D721Med (cell line): Measurements from ENCODE around the gene SMAD4.
"Not testable (repeated sequence)": the region's sequence is repeated elsewhere in the genome, so short reads cannot be mapped to it uniquely, and the experiment has no call there.

Experiments
- DNase-seq: peaks from one replicate; pipeline ENCODE4 v3.0.0; 2011; ENCODE audit warnings: low spot score; ENCODE audit not compliant: insufficient read length
- FAIRE-seq: peaks from 2 replicates; lab custom pipeline; 2011; peaks lifted over from hg19 to GRCh38; lab: Jason Lieb, UNC
- TF ChIP-seq, protein P1 (sequence below): IDR thresholded peaks from 2 replicates; pipeline ENCODE4 v1.5.1; 2012; ENCODE audit warnings: mild to moderate bottlenecking, control low read depth; ENCODE audit not compliant: insufficient read depth; ENCODE audit errors: missing control alignments

SMAD4 gene

DNA sequence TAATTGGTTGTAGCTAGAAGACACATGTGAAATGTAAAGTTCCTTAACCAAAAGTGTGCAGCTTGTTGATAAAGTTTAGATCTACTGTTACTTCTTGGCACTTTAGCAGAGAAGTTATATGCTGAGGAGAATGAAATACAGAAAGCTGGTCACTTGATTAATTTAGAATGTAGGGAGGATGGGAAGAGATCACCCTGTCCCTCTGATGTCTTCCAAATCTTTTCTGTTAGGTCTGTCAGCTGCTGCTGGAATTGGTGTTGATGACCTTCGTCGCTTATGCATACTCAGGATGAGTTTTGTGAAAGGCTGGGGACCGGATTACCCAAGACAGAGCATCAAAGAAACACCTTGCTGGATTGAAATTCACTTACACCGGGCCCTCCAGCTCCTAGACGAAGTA lies 48.0 kb downstream of the SMAD4 start:
- TF ChIP-seq, protein P1, sequence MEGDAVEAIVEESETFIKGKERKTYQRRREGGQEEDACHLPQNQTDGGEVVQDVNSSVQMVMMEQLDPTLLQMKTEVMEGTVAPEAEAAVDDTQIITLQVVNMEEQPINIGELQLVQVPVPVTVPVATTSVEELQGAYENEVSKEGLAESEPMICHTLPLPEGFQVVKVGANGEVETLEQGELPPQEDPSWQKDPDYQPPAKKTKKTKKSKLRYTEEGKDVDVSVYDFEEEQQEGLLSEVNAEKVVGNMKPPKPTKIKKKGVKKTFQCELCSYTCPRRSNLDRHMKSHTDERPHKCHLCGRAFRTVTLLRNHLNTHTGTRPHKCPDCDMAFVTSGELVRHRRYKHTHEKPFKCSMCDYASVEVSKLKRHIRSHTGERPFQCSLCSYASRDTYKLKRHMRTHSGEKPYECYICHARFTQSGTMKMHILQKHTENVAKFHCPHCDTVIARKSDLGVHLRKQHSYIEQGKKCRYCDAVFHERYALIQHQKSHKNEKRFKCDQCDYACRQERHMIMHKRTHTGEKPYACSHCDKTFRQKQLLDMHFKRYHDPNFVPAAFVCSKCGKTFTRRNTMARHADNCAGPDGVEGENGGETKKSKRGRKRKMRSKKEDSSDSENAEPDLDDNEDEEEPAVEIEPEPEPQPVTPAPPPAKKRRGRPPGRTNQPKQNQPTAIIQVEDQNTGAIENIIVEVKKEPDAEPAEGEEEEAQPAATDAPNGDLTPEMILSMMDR = no peak
- DNase-seq (no peak), FAIRE-seq (no peak)

DNA sequence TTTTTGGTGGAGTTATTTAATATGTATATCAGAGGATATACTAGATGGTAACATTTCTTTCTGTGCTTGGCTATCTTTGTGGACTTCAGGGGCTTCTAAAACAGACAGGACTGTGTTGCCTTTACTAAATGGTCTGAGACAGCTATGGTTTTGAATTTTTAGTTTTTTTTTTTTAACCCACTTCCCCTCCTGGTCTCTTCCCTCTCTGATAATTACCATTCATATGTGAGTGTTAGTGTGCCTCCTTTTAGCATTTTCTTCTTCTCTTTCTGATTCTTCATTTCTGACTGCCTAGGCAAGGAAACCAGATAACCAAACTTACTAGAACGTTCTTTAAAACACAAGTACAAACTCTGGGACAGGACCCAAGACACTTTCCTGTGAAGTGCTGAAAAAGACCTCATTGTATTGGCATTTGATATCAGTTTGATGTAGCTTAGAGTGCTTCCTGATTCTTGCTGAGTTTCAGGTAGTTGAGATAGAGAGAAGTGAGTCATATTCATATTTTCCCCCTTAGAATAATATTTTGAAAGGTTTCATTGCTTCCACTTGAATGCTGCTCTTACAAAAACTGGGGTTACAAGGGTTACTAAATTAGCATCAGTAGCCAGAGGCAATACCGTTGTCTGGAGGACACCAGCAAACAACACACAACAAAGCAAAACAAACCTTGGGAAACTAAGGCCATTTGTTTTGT lies 52.7 kb downstream of the SMAD4 start:
- DNase-seq (no peak), FAIRE-seq (peak; percentile 32)
- TF ChIP-seq, protein P1 = no peak

DNA sequence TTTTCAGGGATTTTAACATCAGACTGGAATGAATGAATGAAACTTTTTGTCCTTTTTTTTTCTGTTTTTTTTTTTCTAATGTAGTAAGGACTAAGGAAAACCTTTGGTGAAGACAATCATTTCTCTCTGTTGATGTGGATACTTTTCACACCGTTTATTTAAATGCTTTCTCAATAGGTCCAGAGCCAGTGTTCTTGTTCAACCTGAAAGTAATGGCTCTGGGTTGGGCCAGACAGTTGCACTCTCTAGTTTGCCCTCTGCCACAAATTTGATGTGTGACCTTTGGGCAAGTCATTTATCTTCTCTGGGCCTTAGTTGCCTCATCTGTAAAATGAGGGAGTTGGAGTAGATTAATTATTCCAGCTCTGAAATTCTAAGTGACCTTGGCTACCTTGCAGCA lies 53.4 kb downstream of the SMAD4 start:
- peak; percentile 67 for FAIRE-seq
- TF ChIP-seq, protein P1 = no peak
- DNase-seq = no peak

DNA sequence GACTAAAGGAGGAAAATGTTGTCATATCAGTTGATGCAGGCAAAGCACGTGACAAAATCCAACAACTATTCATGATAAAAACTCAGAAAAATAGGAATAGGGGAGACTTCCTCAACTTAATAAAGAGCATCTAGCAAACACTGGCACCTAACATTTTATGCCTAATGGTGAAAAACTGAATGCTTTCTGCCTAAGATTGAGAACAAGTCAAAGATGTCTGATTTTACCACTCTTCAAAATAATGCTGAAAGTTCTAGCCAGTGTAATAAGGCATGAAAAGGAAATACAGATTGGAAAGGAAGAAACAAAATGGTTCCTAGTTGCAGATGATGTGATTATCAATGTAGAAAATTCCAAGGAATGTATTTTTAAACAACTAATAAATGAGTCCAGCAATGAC lies 58.4 kb downstream of the SMAD4 start:
- TF ChIP-seq, protein P1 = no peak
- FAIRE-seq (peak; percentile 77), DNase-seq (no peak)

DNA sequence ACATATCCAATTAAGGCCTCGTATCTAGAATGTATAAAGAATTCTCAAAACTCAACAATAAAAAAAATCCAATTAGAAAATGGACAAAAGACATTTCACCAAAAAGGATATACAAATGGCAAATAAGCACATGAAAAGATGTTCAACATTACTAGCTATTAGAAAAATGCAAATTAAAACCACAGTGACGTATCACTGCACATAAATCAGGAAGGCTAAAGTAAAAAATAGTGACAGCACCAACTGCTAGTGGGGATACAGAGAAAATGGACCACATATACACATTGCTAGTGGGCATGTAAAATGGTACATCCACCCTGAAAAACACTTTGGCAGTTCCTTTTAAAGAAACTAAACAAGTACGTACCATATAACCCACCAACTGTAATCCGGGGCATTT lies 59.7 kb downstream of the SMAD4 start:
- DNase-seq (no peak), FAIRE-seq (peak; percentile 25)

DNA sequence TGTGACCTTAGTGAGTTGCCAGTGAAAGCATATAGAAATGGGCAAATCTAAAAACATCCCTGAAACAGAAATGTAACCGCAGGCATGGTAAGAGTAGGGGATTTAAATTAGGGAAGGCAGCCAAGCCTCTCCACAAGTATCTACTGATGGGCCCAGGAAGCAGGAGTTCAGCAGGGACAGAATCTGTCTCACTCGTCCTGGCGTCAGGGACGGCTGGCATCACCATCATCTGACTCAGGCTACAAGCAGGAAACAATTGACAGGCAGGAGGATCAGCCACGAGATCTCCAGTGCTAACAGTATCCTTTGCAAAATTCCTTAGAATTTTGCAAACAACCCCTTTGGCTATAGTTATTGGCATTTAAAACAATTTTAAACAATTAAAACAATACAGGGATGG lies 61.3 kb downstream of the SMAD4 start:
- FAIRE-seq (no peak), DNase-seq (no peak)
- TF ChIP-seq, protein P1 = no peak

More for the DNA sequence above, 59.7 kb downstream of the SMAD4 start:
- TF ChIP-seq, protein P1 = no peak

DNA sequence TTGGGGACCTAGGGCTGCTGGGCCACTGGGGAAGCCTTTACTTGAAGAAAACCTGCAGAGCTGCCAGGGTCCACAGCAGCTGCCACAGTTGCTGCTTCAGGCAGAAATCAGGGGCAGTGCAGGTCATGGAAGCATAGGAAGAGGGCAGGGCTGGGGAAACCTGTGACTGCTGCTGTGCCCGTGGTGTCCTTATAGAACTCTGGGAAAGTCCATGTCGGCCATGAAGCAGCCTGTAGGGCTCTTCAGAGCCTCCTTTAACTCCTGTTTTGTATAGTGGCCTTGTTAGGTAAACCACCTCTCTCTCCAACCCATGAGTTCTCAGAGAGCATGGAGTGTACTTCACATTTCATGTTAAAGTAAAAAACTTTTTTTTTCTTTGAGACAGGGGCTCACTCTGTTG lies 62.1 kb downstream of the SMAD4 start:
- DNase-seq (no peak), FAIRE-seq (no peak)
- TF ChIP-seq, protein P1 = no peak

DNA sequence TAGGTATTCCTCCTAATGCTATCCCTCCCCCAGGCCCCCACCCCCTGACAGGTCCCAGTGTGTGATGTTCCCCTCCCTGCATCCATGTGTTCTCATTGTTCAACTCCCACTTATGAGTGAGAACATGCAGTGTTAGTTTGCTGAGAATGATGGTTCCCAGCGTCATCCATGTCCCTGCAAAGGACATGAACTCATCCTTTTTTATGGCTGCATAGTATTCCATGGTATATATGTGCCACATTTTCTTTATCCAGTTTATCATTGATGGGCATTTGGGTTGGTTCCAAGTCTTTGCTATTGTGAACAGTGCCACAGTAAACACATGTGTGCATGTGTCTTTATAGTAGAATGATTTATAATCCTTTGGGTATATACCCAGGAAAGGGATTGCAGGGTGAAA lies 63.0 kb downstream of the SMAD4 start:
- not testable (repeated sequence) for FAIRE-seq, DNase-seq
